Astrocyte (in vitro differentiated cells and primary cell): ENCODE data around the gene TLK2. TPM values are rescaled to one million over a fixed set of nuclear protein-coding genes. Genes with fewer than 3 reads are reported as not detected.

Experiments
- DNase-seq: peaks from one replicate; pipeline ENCODE4 v3.0.0-alpha.2; 2010; ENCODE audit warnings: low read depth
- FAIRE-seq: peaks from 2 replicates; lab custom pipeline; 2011; peaks lifted over from hg19 to GRCh38; lab: Jason Lieb, UNC
- H2AFZ ChIP-seq: 2 replicates; pipeline ENCODE4 v1.6.0; 2012; ENCODE audit warnings: low read depth, low read length, inconsistent platforms
- H3K27ac ChIP-seq: 2 replicates; pipeline ENCODE4 v1.5.1; 2011; ENCODE audit warnings: low read depth, low read length, inconsistent platforms
- H3K27me3 ChIP-seq: 2 replicates; pipeline ENCODE4 v1.6.0; 2011; ENCODE audit warnings: low read length, inconsistent platforms; ENCODE audit not compliant: insufficient read depth
- H3K36me3 ChIP-seq: 2 replicates; pipeline ENCODE4 v1.5.1; 2011; ENCODE audit warnings: low read length, inconsistent platforms; ENCODE audit not compliant: insufficient read depth
- H3K4me1 ChIP-seq: 2 replicates; pipeline ENCODE4 v1.5.1; 2011; ENCODE audit warnings: low read length, inconsistent platforms; ENCODE audit not compliant: insufficient read depth
- H3K4me2 ChIP-seq: 2 replicates; pipeline ENCODE4 v1.6.0; 2012; ENCODE audit warnings: low read length, inconsistent platforms
- H3K4me3 ChIP-seq: 2 replicates; pipeline ENCODE4 v1.5.1; 2011; ENCODE audit warnings: low read depth, mild to moderate bottlenecking, low read length, inconsistent platforms; ENCODE audit not compliant: insufficient read depth
- H3K79me2 ChIP-seq: 2 replicates; pipeline ENCODE4 v1.6.0; 2012; ENCODE audit warnings: mild to moderate bottlenecking, low read length, inconsistent platforms; ENCODE audit not compliant: insufficient read depth
- H3K9ac ChIP-seq: 2 replicates; pipeline ENCODE4 v1.6.0; 2012; ENCODE audit warnings: mild to moderate bottlenecking, low read length, inconsistent platforms
- H3K9me3 ChIP-seq: 2 replicates; pipeline ENCODE4 v1.5.1; 2012; ENCODE audit warnings: low read depth, mild to moderate bottlenecking, low read length, inconsistent platforms; ENCODE audit not compliant: insufficient read depth
- H4K20me1 ChIP-seq: 2 replicates; pipeline ENCODE4 v1.6.0; 2012; ENCODE audit warnings: low read length, inconsistent platforms; ENCODE audit not compliant: insufficient read depth
- H3K27ac Mint-ChIP-seq: one replicate; pipeline ENCODE4 v1.8.0; 2021; ENCODE audit warnings: mild to moderate bottlenecking, mixed read lengths; ENCODE audit not compliant: unreplicated experiment
- H3K27me3 Mint-ChIP-seq: one replicate; pipeline ENCODE4 v1.8.0; 2021; ENCODE audit warnings: low read depth, mixed read lengths; ENCODE audit not compliant: unreplicated experiment
- H3K36me3 Mint-ChIP-seq: one replicate; pipeline ENCODE4 v1.8.0; 2021; ENCODE audit warnings: low read depth, mixed read lengths; ENCODE audit not compliant: unreplicated experiment
- H3K4me1 Mint-ChIP-seq: one replicate; pipeline ENCODE4 v1.8.0; 2021; ENCODE audit warnings: low read depth, mixed read lengths; ENCODE audit not compliant: unreplicated experiment
- H3K4me3 Mint-ChIP-seq: one replicate; pipeline ENCODE4 v1.8.0; 2021; ENCODE audit warnings: mild to moderate bottlenecking, moderate library complexity, mixed read lengths; ENCODE audit not compliant: unreplicated experiment
- H3K9me3 Mint-ChIP-seq: one replicate; pipeline ENCODE4 v1.8.0; 2021; ENCODE audit warnings: mild to moderate bottlenecking, mixed read lengths; ENCODE audit not compliant: unreplicated experiment
- EZH2 ChIP-seq: IDR thresholded peaks from 2 replicates; pipeline ENCODE4 v1.6.1; 2012; ENCODE audit warnings: mild to moderate bottlenecking, low read length, inconsistent platforms; ENCODE audit not compliant: insufficient read depth
- total RNA-seq: library from RNA; stranded (reverse); gene quantifications from 2 replicates; pipeline ENCODE4 v1.2.1, GENCODE V29; 2021
- TF ChIP-seq, protein P1 (sequence below): IDR thresholded peaks from 2 replicates; pipeline ENCODE4 v1.5.1; 2011; ENCODE audit warnings: low read depth, mild to moderate bottlenecking, inconsistent platforms, low read length, moderate library complexity; ENCODE audit not compliant: insufficient read depth

Gene TLK2
- total RNA-seq, 1 donor from 2014 or later = 53.0 TPM

GRCh38 chr17:62595484-62595883, 116.9 kb downstream of the TLK2 start:
- no peak overlapping the region for H3K4me3 ChIP-seq
- FAIRE-seq (no peak), DNase-seq (no peak)
- H3K4me1 ChIP-seq = no peaks in the 10 kb centered on the region
- no peak overlapping the region for H3K9ac ChIP-seq
- H2AFZ ChIP-seq = no peak overlapping the region
- no peak overlapping the region for H3K4me2 ChIP-seq
- H3K36me3 ChIP-seq = peaks cover 29% of the 10 kb centered on the region
- H3K27me3 Mint-ChIP-seq = no peaks in the 10 kb centered on the region
- no peak overlapping the region for H3K27ac ChIP-seq
- no peaks in the 10 kb centered on the region for H3K9me3 Mint-ChIP-seq
- H3K27me3 ChIP-seq = no peaks in the 10 kb centered on the region
- H3K4me1 Mint-ChIP-seq = no peaks in the 10 kb centered on the region
- H3K36me3 Mint-ChIP-seq = peaks cover 26% of the 10 kb centered on the region
- no peaks in the 10 kb centered on the region for H3K9me3 ChIP-seq
- H4K20me1 ChIP-seq = peaks cover 11% of the 10 kb centered on the region
- no peak overlapping the region for H3K27ac Mint-ChIP-seq
- H3K4me3 Mint-ChIP-seq = no peak overlapping the region
- peaks cover 3% of the 10 kb centered on the region for H3K79me2 ChIP-seq
- no peak for TF ChIP-seq EZH2
- TF ChIP-seq, protein P1, sequence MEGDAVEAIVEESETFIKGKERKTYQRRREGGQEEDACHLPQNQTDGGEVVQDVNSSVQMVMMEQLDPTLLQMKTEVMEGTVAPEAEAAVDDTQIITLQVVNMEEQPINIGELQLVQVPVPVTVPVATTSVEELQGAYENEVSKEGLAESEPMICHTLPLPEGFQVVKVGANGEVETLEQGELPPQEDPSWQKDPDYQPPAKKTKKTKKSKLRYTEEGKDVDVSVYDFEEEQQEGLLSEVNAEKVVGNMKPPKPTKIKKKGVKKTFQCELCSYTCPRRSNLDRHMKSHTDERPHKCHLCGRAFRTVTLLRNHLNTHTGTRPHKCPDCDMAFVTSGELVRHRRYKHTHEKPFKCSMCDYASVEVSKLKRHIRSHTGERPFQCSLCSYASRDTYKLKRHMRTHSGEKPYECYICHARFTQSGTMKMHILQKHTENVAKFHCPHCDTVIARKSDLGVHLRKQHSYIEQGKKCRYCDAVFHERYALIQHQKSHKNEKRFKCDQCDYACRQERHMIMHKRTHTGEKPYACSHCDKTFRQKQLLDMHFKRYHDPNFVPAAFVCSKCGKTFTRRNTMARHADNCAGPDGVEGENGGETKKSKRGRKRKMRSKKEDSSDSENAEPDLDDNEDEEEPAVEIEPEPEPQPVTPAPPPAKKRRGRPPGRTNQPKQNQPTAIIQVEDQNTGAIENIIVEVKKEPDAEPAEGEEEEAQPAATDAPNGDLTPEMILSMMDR = no peak

GRCh38 chr17:62596662-62597061, 118.0 kb downstream of the TLK2 start:
- Histone ChIP-seq H4K20me1 (peaks cover 8% of the 10 kb centered on the region), H3K4me2 (no peak overlapping the region), H3K27ac (no peak overlapping the region), H3K9me3 (no peaks in the 10 kb centered on the region), H3K4me3 (no peak overlapping the region), H3K27me3 (no peaks in the 10 kb centered on the region), H3K36me3 (peaks cover 33% of the 10 kb centered on the region), H3K4me1 (no peaks in the 10 kb centered on the region), H3K79me2 (peaks cover 3% of the 10 kb centered on the region), H3K9ac (no peak overlapping the region), H2AFZ (no peak overlapping the region)
- DNase-seq (no peak), FAIRE-seq (no peak)
- TF ChIP-seq EZH2 = no peak
- TF ChIP-seq, protein P1 = no peak
- Mint-ChIP-seq H3K4me1 (peaks cover 5% of the 10 kb centered on the region), H3K27ac (no peak overlapping the region), H3K27me3 (no peaks in the 10 kb centered on the region), H3K4me3 (no peak overlapping the region), H3K36me3 (peaks cover 28% of the 10 kb centered on the region), H3K9me3 (no peaks in the 10 kb centered on the region)

GRCh38 chr17:62597150-62597549, 118.5 kb downstream of the TLK2 start:
- Mint-ChIP-seq H3K9me3 (no peaks in the 10 kb centered on the region), H3K36me3 (peaks cover 28% of the 10 kb centered on the region), H3K27me3 (no peaks in the 10 kb centered on the region), H3K4me3 (no peak overlapping the region), H3K27ac (no peak overlapping the region), H3K4me1 (peaks cover 5% of the 10 kb centered on the region)
- no peak overlapping the region for H3K27ac ChIP-seq
- DNase-seq = no peak
- no peak for TF ChIP-seq EZH2
- TF ChIP-seq, protein P1 = no peak
- peaks cover 7% of the 10 kb centered on the region for H4K20me1 ChIP-seq
- no peak overlapping the region for H3K4me3 ChIP-seq
- H3K9me3 ChIP-seq = no peaks in the 10 kb centered on the region
- no peak for FAIRE-seq
- no peak overlapping the region for H3K9ac ChIP-seq
- no peaks in the 10 kb centered on the region for H3K27me3 ChIP-seq
- no peak overlapping the region for H3K4me2 ChIP-seq
- H3K4me1 ChIP-seq = no peaks in the 10 kb centered on the region
- H3K36me3 ChIP-seq = peaks cover 37% of the 10 kb centered on the region
- peaks cover 3% of the 10 kb centered on the region for H3K79me2 ChIP-seq
- H2AFZ ChIP-seq = no peak overlapping the region
